ENCODE results near the gene IPO13.

IPO13 gene

DNA sequence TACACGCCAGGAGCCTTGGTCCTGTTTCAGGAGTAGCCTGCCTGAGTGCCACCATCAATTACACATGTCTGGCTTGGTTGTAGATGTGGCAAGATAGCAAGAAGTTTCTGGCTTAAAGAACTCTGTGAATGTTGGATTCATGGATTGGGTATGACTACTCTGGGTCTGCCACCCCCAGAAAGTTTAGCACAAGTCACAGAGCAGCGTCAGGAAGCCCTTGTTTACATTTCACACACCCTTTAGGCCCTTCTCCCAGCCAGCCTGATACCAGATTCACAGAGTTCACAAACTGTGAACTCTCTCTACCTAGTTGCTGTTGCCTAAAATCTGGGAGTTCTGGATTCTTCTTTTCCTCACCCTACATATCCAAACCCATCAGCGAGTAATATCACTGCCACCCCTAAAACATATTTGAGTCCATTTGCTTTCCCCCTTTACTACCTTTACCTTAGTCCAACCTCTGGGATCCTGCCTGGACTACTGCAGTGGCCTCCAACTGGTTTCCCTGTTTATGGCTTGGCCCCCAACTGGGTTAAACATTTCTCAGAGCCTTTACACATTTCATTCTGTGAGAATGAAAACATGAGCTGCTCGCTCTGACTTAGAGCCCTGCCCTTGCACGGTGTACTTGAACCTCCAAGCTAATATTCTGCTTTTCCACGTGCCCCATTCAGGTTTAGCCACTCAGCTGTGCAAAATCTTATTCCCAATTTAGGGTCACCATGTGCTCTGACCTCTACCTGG is 40.6 kb downstream of the IPO13 start:
- TF ChIP-seq, protein P1, sequence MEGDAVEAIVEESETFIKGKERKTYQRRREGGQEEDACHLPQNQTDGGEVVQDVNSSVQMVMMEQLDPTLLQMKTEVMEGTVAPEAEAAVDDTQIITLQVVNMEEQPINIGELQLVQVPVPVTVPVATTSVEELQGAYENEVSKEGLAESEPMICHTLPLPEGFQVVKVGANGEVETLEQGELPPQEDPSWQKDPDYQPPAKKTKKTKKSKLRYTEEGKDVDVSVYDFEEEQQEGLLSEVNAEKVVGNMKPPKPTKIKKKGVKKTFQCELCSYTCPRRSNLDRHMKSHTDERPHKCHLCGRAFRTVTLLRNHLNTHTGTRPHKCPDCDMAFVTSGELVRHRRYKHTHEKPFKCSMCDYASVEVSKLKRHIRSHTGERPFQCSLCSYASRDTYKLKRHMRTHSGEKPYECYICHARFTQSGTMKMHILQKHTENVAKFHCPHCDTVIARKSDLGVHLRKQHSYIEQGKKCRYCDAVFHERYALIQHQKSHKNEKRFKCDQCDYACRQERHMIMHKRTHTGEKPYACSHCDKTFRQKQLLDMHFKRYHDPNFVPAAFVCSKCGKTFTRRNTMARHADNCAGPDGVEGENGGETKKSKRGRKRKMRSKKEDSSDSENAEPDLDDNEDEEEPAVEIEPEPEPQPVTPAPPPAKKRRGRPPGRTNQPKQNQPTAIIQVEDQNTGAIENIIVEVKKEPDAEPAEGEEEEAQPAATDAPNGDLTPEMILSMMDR (conservative IDR thresholded peaks at IDR 0.05; ENCODE audit: low read depth, low read length): no peak
- DNase-seq (ENCODE audit: low read depth): peak; percentile 50
- no peak overlapping the region for H3K4me3 ChIP-seq (ENCODE audit: low read depth, low read length)

- TF ChIP-seq, protein P1 (conservative IDR thresholded peaks at IDR 0.05; ENCODE audit: low read depth, low read length): no peak
- no peak for DNase-seq (ENCODE audit: low read depth)
- H3K4me3 ChIP-seq (ENCODE audit: low read depth, low read length): peak overlapping the region; percentile 73
Observed at GRCh38 chr1:43990271-43991199, 43.8 kb downstream of the IPO13 start.

DNA sequence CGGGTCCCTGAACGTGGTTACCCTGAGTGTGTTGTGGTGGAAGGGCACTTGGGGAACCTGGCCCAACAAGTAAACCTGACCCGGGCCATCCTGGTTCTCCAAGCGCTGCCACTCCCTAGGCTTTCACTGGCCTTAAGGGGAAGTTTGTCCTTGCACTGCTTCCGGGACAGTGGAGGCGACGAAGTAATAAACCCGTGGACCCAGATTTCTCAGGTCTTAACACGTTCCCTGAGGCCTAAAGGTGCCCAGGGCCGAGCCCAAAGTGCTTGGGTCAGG is 44.4 kb downstream of the IPO13 start:
- H3K4me3 ChIP-seq (ENCODE audit: low read depth, low read length): peak overlapping the region; percentile 73
- TF ChIP-seq, protein P1 (conservative IDR thresholded peaks at IDR 0.05; ENCODE audit: low read depth, low read length): no peak
- DNase-seq (ENCODE audit: low read depth): no peak

- peak; percentile 71 for DNase-seq (ENCODE audit: low read depth)
- peak within 1 kb of the TSS; percentile 73 for H3K4me3 ChIP-seq (ENCODE audit: low read depth, low read length)
- TF ChIP-seq, protein P1 (conservative IDR thresholded peaks at IDR 0.05; ENCODE audit: low read depth, low read length): peak; percentile 14
Observed at GRCh38 chr1:43991476-43992231, 44.9 kb downstream of the IPO13 start, which contains the start of gene CCDC24. Gene CCDC24 (plus strand): TSS chr1:43991599. CDS start chr1:43991879, 280 bp downstream.

DNA sequence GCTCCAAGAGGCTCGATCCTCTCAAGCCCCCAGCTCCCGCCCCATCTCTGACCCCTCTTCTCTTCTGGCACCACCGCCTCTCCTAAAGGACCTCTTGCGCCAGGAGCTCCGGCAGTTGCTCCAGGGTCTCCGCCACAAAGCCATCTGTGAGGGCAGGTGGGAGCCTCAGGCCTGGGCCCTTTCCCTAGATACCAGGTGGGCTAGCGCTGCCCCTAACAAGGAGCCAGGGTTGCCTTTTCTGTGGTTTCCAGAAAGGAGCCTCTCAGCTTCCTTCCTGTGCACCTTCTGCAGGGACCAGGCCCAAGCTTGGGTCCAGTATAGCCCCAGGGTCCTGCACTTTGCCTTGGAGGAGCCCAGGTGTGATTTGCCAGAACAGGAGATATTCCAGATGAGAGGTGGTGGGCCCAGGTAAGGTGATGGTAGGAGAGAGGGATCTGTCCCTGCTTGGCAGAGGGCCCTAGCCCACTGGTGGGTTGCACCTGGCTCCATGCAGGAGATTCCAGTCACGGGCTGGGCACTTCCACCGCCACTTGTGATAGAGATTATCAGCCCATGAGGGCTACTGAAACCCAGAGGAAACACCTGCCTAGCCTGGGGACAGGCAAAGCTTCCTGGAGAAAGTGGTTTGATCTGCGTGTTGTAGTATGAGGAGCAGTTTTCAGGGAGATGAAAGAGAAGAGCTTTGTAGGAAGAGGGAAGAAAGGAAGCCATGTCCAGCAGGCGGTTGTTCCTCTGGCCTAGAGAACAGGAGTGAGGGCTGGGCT is 45.7 kb downstream of the IPO13 start:
- no peak for DNase-seq (ENCODE audit: low read depth)
- H3K4me3 ChIP-seq (ENCODE audit: low read depth, low read length): peak overlapping the region; percentile 73
- TF ChIP-seq, protein P1 (conservative IDR thresholded peaks at IDR 0.05; ENCODE audit: low read depth, low read length): no peak

DNA sequence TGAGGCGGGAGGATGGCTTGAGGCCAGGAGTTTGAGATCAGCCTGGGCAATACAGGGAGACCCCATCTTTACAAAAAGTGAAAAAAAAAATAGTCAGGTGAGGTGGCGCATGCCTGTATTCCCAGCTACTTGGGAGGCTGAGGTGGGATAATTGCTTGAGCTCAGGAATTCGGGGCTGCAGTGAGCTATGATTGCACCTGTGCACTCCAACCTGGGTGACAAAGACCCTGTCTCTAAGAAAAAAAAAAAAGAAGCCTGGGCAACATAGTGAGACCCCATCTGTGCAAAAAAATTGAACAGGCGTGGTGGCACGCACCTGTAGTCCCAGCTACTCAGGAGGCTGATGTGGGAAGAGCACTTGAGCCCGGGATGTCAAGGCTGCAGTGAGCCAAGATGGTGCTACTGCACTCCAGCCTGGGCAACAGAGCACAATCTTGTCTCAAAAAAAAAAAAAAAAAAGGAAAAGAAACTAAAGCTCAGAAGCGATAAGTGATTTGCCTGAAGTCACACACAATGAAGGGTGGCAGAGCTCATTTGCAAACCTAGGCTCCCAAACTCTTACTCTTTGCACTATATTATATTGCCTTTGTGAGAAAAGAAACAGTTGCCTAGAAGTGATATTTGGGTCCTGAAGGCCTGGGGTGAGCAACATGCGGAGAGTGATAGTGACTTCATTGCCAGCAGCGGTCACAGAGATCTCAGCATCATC is 46.6 kb downstream of the IPO13 start:
- H3K4me3 ChIP-seq (ENCODE audit: low read depth, low read length): no peak overlapping the region
- TF ChIP-seq, protein P1 (conservative IDR thresholded peaks at IDR 0.05; ENCODE audit: low read depth, low read length): no peak
- no peak for DNase-seq (ENCODE audit: low read depth)
